GM23338 (cell line): Measurements from ENCODE around the gene UBXN4. TPM values are rescaled to one million over a fixed set of nuclear protein-coding genes. Genes with fewer than 3 reads are reported as not detected.

Experiments
- ATAC-seq: fragments of 200-7000 bp; cut with Tn5 transposase; 3 replicates; pipeline ENCODE4 v1.9.1; 2020
- DNase-seq: peaks from one replicate; pipeline ENCODE4 v3.0.0-alpha.2; 2015; ENCODE audit warnings: low spot score
- H2AFZ ChIP-seq: fragments of 200-600 bp; sonication (generic); 2 replicates; pipeline ENCODE4 v1.8.0; 2016; ENCODE audit warnings: antibody characterized with exemption, mild to moderate bottlenecking, moderate library complexity
- H3F3A ChIP-seq: fragments of 200-600 bp; sonication (generic); replicated peaks from 2 replicates; pipeline ENCODE4 v1.8.0; 2017; ENCODE audit warnings: antibody characterized with exemption, mixed run types, low read depth
- H3K27ac ChIP-seq: fragments of 200-600 bp; sonication (generic); 2 replicates; pipeline ENCODE4 v1.6.1; 2016; ENCODE audit warnings: low read depth
- H3K27me3 ChIP-seq: fragments of 200-600 bp; sonication (generic); 2 replicates; pipeline ENCODE4 v1.8.0; 2016; ENCODE audit warnings: mild to moderate bottlenecking, mixed run types, moderate library complexity; ENCODE audit not compliant: insufficient read depth
- H3K36me3 ChIP-seq: fragments of 200-600 bp; sonication (generic); 2 replicates; pipeline ENCODE4 v1.8.0; 2016; ENCODE audit warnings: mild to moderate bottlenecking; ENCODE audit not compliant: insufficient read depth
- H3K4me1 ChIP-seq: fragments of 200-600 bp; sonication (generic); 2 replicates; pipeline ENCODE4 v1.8.0; 2016; ENCODE audit warnings: mild to moderate bottlenecking, moderate library complexity; ENCODE audit not compliant: insufficient read depth
- H3K4me2 ChIP-seq: fragments of 200-600 bp; sonication (generic); 2 replicates; pipeline ENCODE4 v1.7.1; 2017; ENCODE audit warnings: mixed run types
- H3K4me3 ChIP-seq: fragments of 200-600 bp; sonication (generic); 2 replicates; pipeline ENCODE4 v1.6.1; 2016; ENCODE audit warnings: mixed run types
- H3K79me2 ChIP-seq: fragments of 200-600 bp; sonication (generic); replicated peaks from 2 replicates; pipeline ENCODE4 v1.8.0; 2017; ENCODE audit warnings: mild to moderate bottlenecking; ENCODE audit not compliant: insufficient read depth
- H3K9me2 ChIP-seq: fragments of 200-600 bp; sonication (generic); 2 replicates; pipeline ENCODE4 v1.8.0; 2017; ENCODE audit not compliant: insufficient read depth
- H4K20me1 ChIP-seq: fragments of 200-600 bp; sonication (generic); replicated peaks from 2 replicates; pipeline ENCODE4 v1.8.0; 2017; ENCODE audit warnings: mild to moderate bottlenecking; ENCODE audit not compliant: insufficient read depth
- H3K27ac Mint-ChIP-seq: 2 replicates; pipeline ENCODE4 v1.8.0; 2020; ENCODE audit warnings: inconsistent platforms, mild to moderate bottlenecking, moderate library complexity, mixed read lengths
- H3K27me3 Mint-ChIP-seq: 3 replicates; pipeline ENCODE4 v1.8.0; 2022; ENCODE audit warnings: low read depth, mild to moderate bottlenecking, moderate library complexity, mixed read lengths, inconsistent platforms; ENCODE audit not compliant: insufficient read depth, poor library complexity
- H3K36me3 Mint-ChIP-seq: 3 replicates; pipeline ENCODE4 v1.8.0; 2021; ENCODE audit warnings: low read depth, mild to moderate bottlenecking, inconsistent platforms, moderate library complexity, mixed read lengths
- H3K4me1 Mint-ChIP-seq: 3 replicates; pipeline ENCODE4 v1.8.0; 2020; ENCODE audit warnings: mild to moderate bottlenecking, inconsistent platforms, mixed read lengths
- H3K4me3 Mint-ChIP-seq: 3 replicates; pipeline ENCODE4 v1.8.0; 2021; ENCODE audit warnings: moderate library complexity, mild to moderate bottlenecking, inconsistent platforms, mixed read lengths
- H3K9me3 Mint-ChIP-seq: 3 replicates; pipeline ENCODE4 v1.8.0; 2020; ENCODE audit warnings: moderate library complexity, mild to moderate bottlenecking, inconsistent platforms, mixed read lengths
- CREB1 ChIP-seq: fragments of 250-450 bp; sonication (Bioruptor Pico); IDR thresholded peaks from 2 replicates; pipeline ENCODE4 v1.5.0; 2020; ENCODE audit warnings: low read depth, mild to moderate bottlenecking, moderate library complexity
- CTCF ChIP-seq, 2 experiments: fragments of 200-600 bp in 1 of 2; sonication (generic) in 1 of 2; conservative IDR thresholded peaks; 2 replicates each; pipeline versions ENCODE4 v1.5.1 to v1.6.1; 2016 to 2017; ENCODE audit warnings: antibody characterized with exemption in 2 of 2, low read depth in 2 of 2, mild to moderate bottlenecking in 2 of 2, moderate library complexity in 1 of 2
- ETS1 ChIP-seq: IDR thresholded peaks from 2 replicates; pipeline ENCODE4 v1.6.1; 2016; ENCODE audit warnings: antibody characterized with exemption
- EZH2 ChIP-seq: fragments of 200-600 bp; sonication (generic); IDR thresholded peaks from one replicate; pipeline ENCODE4 v1.8.0; 2017; ENCODE audit warnings: antibody characterized with exemption, mild to moderate bottlenecking, low read depth; ENCODE audit not compliant: unreplicated experiment
- EZH2phosphoT487 ChIP-seq: fragments of 200-600 bp; sonication (generic); IDR thresholded peaks from one replicate; pipeline ENCODE4 v1.8.1; 2018; ENCODE audit warnings: antibody characterized with exemption; ENCODE audit not compliant: unreplicated experiment
- JUNB ChIP-seq: IDR thresholded peaks from one replicate; pipeline ENCODE4 v1.6.1; 2016; ENCODE audit warnings: antibody characterized with exemption; ENCODE audit not compliant: unreplicated experiment
- NANOG ChIP-seq: IDR thresholded peaks from 2 replicates; pipeline ENCODE4 v1.6.1; 2016; ENCODE audit warnings: antibody characterized with exemption, borderline replicate concordance
- POLR2AphosphoS5 ChIP-seq: IDR thresholded peaks from 2 replicates; pipeline ENCODE4 v1.6.1; 2016; ENCODE audit warnings: antibody characterized with exemption, low read depth
- STAT1 ChIP-seq: IDR thresholded peaks from one replicate; pipeline ENCODE4 v1.6.1; 2016; ENCODE audit warnings: antibody characterized with exemption; ENCODE audit not compliant: unreplicated experiment
- ZNF114 ChIP-seq: fragments of 250-450 bp; sonication (Bioruptor Pico); IDR thresholded peaks from 2 replicates; pipeline ENCODE4 v1.5.0; 2020; ENCODE audit warnings: mild to moderate bottlenecking, moderate library complexity
- ZNF331 ChIP-seq: fragments of 250-450 bp; sonication (Bioruptor Pico); IDR thresholded peaks from 2 replicates; pipeline ENCODE4 v1.5.0; 2020; ENCODE audit warnings: low read depth, mild to moderate bottlenecking, moderate library complexity
- polyA plus RNA-seq: library from polyadenylated mRNA; unstranded; fragments of >200 nt; fragmentation: Nextera tagmentation; extraction: Ambion mirVana; gene quantifications from 2 replicates; pipeline ENCODE4 v1.2.1, GENCODE V29; 2016
- total RNA-seq: library from RNA; depleted of rRNA; stranded (reverse); fragments of >200 nt; shearing (Covaris generic); gene quantifications from 2 replicates; pipeline ENCODE4 v1.2.3, GENCODE V29; 2014
- TF ChIP-seq, protein P1 (sequence below): fragments of 250-450 bp; sonication (Bioruptor Pico); IDR thresholded peaks from 2 replicates; pipeline ENCODE4 v1.5.0; 2020; ENCODE audit warnings: mild to moderate bottlenecking, moderate library complexity
- TF ChIP-seq, protein P2 (sequence below): IDR thresholded peaks from one replicate; pipeline ENCODE4 v1.6.1; 2018; ENCODE audit warnings: antibody characterized with exemption; ENCODE audit not compliant: unreplicated experiment

The UBXN4 gene
- total and polyA plus RNA-seq, 2 experiments from 2014 or later = 57.6 to 226 TPM

DNA sequence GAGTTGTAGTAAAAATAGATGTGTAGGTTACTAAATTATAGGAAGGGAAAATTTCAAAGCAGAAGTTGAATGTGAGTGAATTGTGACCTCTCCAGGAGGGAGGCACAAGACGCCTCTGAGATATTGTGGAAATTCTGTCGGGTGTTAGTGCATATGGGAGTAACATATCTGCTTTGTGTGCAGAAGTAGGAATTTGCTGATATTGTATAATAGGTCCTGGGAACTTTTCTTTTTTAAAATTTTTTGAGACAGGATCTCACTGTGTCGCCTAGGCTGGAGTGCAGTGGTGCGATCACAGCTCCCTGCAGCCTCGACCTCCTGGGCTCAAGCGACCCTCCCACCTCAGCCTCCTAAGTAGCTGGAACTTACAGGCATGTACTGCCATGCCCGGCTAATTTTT, 34.7 kb downstream of the UBXN4 start:
- H2AFZ ChIP-seq = no peak overlapping the region
- no peak overlapping the region for H3K27ac Mint-ChIP-seq

More for the DNA sequence above, 34.7 kb downstream of the UBXN4 start:
- Mint-ChIP-seq H3K36me3 (peaks cover 87% of the 10 kb centered on the region), H3K4me1 (peaks cover under 1% of the 10 kb centered on the region; the same call in 2 of the 3 replicates), H3K27me3 (no peaks in the 10 kb centered on the region), H3K4me3 (no peak overlapping the region), H3K9me3 (no peaks in the 10 kb centered on the region)
- no peaks in the 10 kb centered on the region for H3K27me3 ChIP-seq
- no peak overlapping the region for H3K4me3 ChIP-seq
- no peak for TF ChIP-seq CREB1 (CRISPR knock-in tag)
- no peak for TF ChIP-seq ZNF331 (CRISPR knock-in tag)
- TF ChIP-seq EZH2 = no peak
- no peak for TF ChIP-seq EZH2phosphoT487
- no peak for TF ChIP-seq STAT1
- TF ChIP-seq, protein P1, sequence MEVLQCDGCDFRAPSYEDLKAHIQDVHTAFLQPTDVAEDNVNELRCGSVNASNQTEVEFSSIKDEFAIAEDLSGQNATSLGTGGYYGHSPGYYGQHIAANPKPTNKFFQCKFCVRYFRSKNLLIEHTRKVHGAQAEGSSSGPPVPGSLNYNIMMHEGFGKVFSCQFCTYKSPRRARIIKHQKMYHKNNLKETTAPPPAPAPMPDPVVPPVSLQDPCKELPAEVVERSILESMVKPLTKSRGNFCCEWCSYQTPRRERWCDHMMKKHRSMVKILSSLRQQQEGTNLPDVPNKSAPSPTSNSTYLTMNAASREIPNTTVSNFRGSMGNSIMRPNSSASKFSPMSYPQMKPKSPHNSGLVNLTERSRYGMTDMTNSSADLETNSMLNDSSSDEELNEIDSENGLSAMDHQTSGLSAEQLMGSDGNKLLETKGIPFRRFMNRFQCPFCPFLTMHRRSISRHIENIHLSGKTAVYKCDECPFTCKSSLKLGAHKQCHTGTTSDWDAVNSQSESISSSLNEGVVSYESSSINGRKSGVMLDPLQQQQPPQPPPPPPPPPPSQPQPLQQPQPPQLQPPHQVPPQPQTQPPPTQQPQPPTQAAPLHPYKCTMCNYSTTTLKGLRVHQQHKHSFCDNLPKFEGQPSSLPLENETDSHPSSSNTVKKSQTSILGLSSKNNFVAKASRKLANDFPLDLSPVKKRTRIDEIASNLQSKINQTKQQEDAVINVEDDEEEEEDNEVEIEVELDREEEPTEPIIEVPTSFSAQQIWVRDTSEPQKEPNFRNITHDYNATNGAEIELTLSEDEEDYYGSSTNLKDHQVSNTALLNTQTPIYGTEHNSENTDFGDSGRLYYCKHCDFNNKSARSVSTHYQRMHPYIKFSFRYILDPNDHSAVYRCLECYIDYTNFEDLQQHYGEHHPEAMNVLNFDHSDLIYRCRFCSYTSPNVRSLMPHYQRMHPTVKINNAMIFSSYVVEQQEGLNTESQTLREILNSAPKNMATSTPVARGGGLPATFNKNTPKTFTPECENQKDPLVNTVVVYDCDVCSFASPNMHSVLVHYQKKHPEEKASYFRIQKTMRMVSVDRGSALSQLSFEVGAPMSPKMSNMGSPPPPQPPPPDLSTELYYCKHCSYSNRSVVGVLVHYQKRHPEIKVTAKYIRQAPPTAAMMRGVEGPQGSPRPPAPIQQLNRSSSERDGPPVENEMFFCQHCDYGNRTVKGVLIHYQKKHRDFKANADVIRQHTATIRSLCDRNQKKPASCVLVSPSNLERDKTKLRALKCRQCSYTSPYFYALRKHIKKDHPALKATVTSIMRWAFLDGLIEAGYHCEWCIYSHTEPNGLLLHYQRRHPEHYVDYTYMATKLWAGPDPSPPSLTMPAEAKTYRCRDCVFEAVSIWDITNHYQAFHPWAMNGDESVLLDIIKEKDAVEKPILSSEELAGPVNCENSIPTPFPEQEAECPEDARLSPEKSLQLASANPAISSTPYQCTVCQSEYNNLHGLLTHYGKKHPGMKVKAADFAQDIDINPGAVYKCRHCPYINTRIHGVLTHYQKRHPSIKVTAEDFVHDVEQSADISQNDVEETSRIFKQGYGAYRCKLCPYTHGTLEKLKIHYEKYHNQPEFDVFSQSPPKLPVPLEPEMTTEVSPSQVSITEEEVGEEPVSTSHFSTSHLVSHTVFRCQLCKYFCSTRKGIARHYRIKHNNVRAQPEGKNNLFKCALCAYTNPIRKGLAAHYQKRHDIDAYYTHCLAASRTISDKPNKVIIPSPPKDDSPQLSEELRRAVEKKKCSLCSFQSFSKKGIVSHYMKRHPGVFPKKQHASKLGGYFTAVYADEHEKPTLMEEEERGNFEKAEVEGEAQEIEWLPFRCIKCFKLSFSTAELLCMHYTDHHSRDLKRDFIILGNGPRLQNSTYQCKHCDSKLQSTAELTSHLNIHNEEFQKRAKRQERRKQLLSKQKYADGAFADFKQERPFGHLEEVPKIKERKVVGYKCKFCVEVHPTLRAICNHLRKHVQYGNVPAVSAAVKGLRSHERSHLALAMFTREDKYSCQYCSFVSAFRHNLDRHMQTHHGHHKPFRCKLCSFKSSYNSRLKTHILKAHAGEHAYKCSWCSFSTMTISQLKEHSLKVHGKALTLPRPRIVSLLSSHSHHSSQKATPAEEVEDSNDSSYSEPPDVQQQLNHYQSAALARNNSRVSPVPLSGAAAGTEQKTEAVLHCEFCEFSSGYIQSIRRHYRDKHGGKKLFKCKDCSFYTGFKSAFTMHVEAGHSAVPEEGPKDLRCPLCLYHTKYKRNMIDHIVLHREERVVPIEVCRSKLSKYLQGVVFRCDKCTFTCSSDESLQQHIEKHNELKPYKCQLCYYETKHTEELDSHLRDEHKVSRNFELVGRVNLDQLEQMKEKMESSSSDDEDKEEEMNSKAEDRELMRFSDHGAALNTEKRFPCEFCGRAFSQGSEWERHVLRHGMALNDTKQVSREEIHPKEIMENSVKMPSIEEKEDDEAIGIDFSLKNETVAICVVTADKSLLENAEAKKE (CRISPR knock-in tag) = no peak
- no peak for TF ChIP-seq POLR2AphosphoS5
- no peak for TF ChIP-seq NANOG
- no peak for TF ChIP-seq ETS1
- no peak for TF ChIP-seq ZNF114 (CRISPR knock-in tag)
- TF ChIP-seq CTCF (conservative IDR thresholded peaks at IDR 0.05; ENCODE audit: low read depth in 2 of 2) = no peak
- TF ChIP-seq, protein P2, sequence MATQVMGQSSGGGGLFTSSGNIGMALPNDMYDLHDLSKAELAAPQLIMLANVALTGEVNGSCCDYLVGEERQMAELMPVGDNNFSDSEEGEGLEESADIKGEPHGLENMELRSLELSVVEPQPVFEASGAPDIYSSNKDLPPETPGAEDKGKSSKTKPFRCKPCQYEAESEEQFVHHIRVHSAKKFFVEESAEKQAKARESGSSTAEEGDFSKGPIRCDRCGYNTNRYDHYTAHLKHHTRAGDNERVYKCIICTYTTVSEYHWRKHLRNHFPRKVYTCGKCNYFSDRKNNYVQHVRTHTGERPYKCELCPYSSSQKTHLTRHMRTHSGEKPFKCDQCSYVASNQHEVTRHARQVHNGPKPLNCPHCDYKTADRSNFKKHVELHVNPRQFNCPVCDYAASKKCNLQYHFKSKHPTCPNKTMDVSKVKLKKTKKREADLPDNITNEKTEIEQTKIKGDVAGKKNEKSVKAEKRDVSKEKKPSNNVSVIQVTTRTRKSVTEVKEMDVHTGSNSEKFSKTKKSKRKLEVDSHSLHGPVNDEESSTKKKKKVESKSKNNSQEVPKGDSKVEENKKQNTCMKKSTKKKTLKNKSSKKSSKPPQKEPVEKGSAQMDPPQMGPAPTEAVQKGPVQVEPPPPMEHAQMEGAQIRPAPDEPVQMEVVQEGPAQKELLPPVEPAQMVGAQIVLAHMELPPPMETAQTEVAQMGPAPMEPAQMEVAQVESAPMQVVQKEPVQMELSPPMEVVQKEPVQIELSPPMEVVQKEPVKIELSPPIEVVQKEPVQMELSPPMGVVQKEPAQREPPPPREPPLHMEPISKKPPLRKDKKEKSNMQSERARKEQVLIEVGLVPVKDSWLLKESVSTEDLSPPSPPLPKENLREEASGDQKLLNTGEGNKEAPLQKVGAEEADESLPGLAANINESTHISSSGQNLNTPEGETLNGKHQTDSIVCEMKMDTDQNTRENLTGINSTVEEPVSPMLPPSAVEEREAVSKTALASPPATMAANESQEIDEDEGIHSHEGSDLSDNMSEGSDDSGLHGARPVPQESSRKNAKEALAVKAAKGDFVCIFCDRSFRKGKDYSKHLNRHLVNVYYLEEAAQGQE = no peak
- no peak for TF ChIP-seq JUNB
- peaks cover 63% of the 10 kb centered on the region for H3K36me3 ChIP-seq
- ATAC-seq (no peak), DNase-seq (no peak)
- peaks cover 9% of the 10 kb centered on the region; the same call in 1 of the 2 replicates for H3F3A ChIP-seq
- peak overlapping the region; percentile 72; the same call in 1 of the 2 replicates for H3K27ac ChIP-seq
- H3K4me2 ChIP-seq = no peak overlapping the region
- peaks cover 16% of the 10 kb centered on the region for H4K20me1 ChIP-seq
- no peaks in the 10 kb centered on the region for H3K9me2 ChIP-seq
- H3K79me2 ChIP-seq = no peaks in the 10 kb centered on the region
- H3K4me1 ChIP-seq = no peaks in the 10 kb centered on the region
